ACC112 (cell line): ENCODE data around the gene OLFML2B.

Experiments
- H2AFZ ChIP-seq: fragments of 200-600 bp; sonication (generic); one replicate; pipeline ENCODE4 v1.6.0; 2017; ENCODE audit warnings: antibody characterized with exemption, low read length; ENCODE audit not compliant: unreplicated experiment
- H3K27ac ChIP-seq: fragments of 200-600 bp; sonication (generic); 2 replicates; pipeline ENCODE4 v1.5.1; 2014; ENCODE audit warnings: low read depth, mild to moderate bottlenecking, antibody characterized with exemption, low read length, moderate library complexity
- H3K27me3 ChIP-seq: fragments of 200-600 bp; sonication (generic); 2 replicates; pipeline ENCODE4 v1.6.1; 2014; ENCODE audit warnings: mild to moderate bottlenecking, antibody characterized with exemption, low read length, moderate library complexity, mixed read lengths; ENCODE audit not compliant: insufficient read depth
- H3K36me3 ChIP-seq: fragments of 200-600 bp; sonication (generic); 2 replicates; pipeline ENCODE4 v1.6.1; 2016; ENCODE audit warnings: mild to moderate bottlenecking, antibody characterized with exemption, low read length, moderate library complexity, mixed read lengths; ENCODE audit not compliant: insufficient read depth
- H3K4me1 ChIP-seq: fragments of 200-600 bp; sonication (generic); one replicate; pipeline ENCODE4 v1.6.1; 2016; ENCODE audit warnings: low read length, mixed read lengths; ENCODE audit not compliant: insufficient read depth, unreplicated experiment, control insufficient read depth
- H3K4me3 ChIP-seq: fragments of 200-600 bp; sonication (generic); 2 replicates; pipeline ENCODE4 v1.5.1; 2014; ENCODE audit warnings: mild to moderate bottlenecking, low read depth, low read length
- H3K79me2 ChIP-seq: fragments of 200-600 bp; sonication (generic); one replicate; pipeline ENCODE4 v1.6.0; 2016; ENCODE audit warnings: low read length; ENCODE audit not compliant: control insufficient read depth, unreplicated experiment, insufficient read depth

Gene OLFML2B

GRCh38 chr1:162009501-162010174, 14.0 kb downstream of the OLFML2B start:
- no peak overlapping the region for H2AFZ ChIP-seq
- H3K4me1 ChIP-seq: peaks cover under 1% of the 10 kb centered on the region

DNA sequence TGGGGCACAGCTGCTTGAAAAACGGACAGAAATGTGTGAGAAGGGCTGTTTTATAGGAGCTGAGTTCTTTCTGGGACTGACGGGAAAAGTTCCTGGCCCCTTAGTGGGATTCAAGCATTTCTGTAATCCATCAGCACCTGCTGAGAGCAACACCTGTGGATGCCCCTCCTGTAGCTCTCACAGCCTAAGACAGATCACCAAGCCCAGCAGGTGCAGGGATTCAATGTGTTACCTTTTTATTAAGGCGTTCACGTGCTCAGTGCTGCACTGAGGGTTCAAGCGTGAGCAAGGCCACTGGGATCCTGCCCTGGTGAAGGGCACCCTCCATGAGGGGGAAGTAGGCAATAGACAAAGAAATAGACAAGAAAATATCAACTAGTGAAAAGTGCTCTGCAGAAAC, 14.9 kb downstream of the OLFML2B start:
- Histone ChIP-seq H3K4me3 (no peak overlapping the region), H3K79me2 (no peaks in the 10 kb centered on the region), H3K27me3 (no peaks in the 10 kb centered on the region), H3K4me1 (peaks cover 8% of the 10 kb centered on the region), H2AFZ (no peak overlapping the region), H3K36me3 (no peaks in the 10 kb centered on the region), H3K27ac (no peak overlapping the region)

More at GRCh38 chr1:162009501-162010174, 14.0 kb downstream of the OLFML2B start:
- no peak overlapping the region for H3K27ac ChIP-seq
- H3K79me2 ChIP-seq: no peaks in the 10 kb centered on the region
- no peaks in the 10 kb centered on the region for H3K27me3 ChIP-seq
- no peaks in the 10 kb centered on the region for H3K36me3 ChIP-seq
- H3K4me3 ChIP-seq: no peak overlapping the region

DNA sequence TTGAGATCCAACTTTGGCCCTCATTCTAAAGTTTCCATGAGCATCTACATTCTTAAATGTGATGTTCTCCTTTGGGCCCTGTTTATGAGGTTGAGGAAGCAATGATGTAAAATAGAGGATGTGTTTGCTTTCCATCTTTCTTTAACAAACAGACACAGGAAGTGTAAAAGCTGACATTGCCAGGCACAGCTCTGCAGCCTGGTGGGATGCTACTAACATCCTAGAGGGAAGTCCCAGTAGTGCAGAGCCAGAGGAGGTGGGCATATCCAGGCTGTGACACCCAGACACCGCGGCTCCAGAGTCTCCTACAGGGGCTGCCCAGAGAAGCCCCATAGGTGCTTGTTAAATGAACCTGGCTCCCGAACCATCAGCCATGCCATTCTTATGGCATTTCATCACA, 16.2 kb downstream of the OLFML2B start:
- peaks cover 21% of the 10 kb centered on the region for H3K4me1 ChIP-seq
- no peak overlapping the region for H2AFZ ChIP-seq
- H3K36me3 ChIP-seq: no peaks in the 10 kb centered on the region

DNA sequence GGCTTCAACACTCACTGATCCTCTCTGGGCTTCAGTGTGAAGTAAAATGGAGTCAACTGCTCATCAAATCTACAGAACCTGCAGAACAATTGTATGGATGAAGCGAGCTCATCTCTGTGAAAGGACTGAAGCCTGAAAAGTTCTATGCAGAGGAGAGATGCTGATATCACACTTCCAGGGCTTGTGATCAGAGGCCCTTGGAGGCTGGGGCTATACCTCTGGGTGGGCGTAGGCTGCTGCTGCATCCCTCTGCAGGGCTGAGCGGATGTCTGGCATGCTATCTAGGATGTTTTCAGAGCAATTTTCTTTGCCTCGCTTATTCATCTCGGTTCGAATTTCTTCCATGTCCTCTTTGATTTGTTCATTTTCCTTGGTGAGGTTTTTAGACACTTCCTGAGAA, 17.6 kb downstream of the OLFML2B start:
- Histone ChIP-seq H3K4me3 (no peak overlapping the region), H2AFZ (no peak overlapping the region), H3K36me3 (no peaks in the 10 kb centered on the region), H3K79me2 (no peaks in the 10 kb centered on the region), H3K27ac (no peak overlapping the region), H3K4me1 (peaks cover 23% of the 10 kb centered on the region), H3K27me3 (no peaks in the 10 kb centered on the region)

More for the DNA sequence above, 16.2 kb downstream of the OLFML2B start:
- H3K4me3 ChIP-seq: no peak overlapping the region
- H3K27me3 ChIP-seq: no peaks in the 10 kb centered on the region
- H3K79me2 ChIP-seq: no peaks in the 10 kb centered on the region
- H3K27ac ChIP-seq: no peak overlapping the region

DNA sequence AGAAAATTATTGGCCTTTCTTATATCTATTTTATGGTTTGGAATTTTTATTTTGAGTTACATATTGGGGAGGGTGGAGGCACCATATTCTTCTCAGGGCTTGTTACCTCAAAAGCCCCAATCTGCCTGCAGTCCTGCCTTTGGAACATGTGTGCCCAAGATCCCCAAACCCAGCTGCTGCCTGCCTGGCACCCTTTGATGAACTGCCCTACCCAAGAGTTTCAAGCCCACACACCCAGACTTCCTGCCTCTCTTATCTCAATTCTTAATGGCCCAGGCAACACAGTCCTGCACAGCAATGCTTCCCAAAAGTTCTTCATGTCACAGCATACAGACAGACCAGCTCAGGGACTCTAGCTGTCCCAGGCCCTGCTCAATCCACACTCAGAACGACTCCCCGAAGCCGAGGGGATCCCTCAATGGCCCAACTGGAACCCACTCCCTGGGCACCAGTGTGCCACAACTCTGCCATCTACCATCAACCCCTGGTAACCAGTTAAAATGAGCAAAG, 19.2 kb downstream of the OLFML2B start:
- Histone ChIP-seq H3K4me1 (peaks cover 23% of the 10 kb centered on the region), H3K79me2 (no peaks in the 10 kb centered on the region), H2AFZ (no peak overlapping the region), H3K4me3 (no peak overlapping the region), H3K36me3 (no peaks in the 10 kb centered on the region), H3K27ac (no peak overlapping the region), H3K27me3 (no peaks in the 10 kb centered on the region)

DNA sequence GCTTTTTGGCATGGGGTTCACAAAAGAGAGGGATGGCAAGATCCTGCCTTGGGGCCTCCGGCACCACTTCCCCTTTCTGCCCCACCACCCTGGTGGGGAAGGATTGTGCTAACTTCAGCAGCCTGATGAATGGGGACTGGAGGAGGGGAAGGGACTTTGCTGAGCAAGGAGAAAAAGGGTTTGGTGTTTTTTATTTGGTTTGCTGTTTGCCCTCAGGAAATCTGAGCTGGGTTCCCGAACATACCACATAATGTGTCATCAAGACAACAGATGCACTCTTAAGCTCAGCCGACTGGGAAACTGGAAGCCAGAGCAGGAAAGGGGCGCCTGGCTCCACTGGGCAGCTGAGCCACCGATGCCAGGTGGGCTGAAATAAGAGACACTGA, 19.8 kb downstream of the OLFML2B start:
- Histone ChIP-seq H3K4me3 (peak overlapping the region; percentile 33), H2AFZ (peak overlapping the region; percentile 17), H3K27ac (peak overlapping the region; percentile 70)

GRCh38 chr1:162003061-162003829, 20.4 kb downstream of the OLFML2B start:
- no peaks in the 10 kb centered on the region for H3K27me3 ChIP-seq
- no peaks in the 10 kb centered on the region for H3K79me2 ChIP-seq
- H3K36me3 ChIP-seq: no peaks in the 10 kb centered on the region
- H3K27ac ChIP-seq: peak overlapping the region; percentile 70
- H3K4me1 ChIP-seq: peaks cover 23% of the 10 kb centered on the region
- H3K4me3 ChIP-seq: peak overlapping the region; percentile 33
- peak overlapping the region; percentile 17 for H2AFZ ChIP-seq

More for the DNA sequence above, 19.8 kb downstream of the OLFML2B start:
- no peaks in the 10 kb centered on the region for H3K79me2 ChIP-seq
- H3K27me3 ChIP-seq: no peaks in the 10 kb centered on the region
- no peaks in the 10 kb centered on the region for H3K36me3 ChIP-seq
- peaks cover 23% of the 10 kb centered on the region for H3K4me1 ChIP-seq

DNA sequence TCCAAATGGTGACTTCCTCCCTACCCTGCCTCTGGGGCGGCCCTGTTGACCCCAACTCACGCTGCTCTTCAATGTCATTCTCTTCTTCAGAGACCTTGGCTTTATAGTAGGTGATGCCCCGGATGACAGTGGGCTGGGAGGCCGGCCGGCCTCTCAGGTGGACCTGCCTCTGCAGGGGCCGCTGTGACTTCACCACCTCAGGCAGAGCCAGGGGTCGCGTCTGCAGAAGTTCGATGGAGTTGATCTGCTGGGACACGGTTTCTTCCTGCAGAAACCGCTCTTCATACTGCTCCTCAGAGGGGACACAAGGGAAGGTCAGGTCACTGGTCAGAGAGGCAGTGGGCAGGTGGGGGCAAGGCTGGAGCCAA, 23.6 kb downstream of the OLFML2B start:
- H3K79me2 ChIP-seq: no peaks in the 10 kb centered on the region
- H3K27me3 ChIP-seq: no peaks in the 10 kb centered on the region
- H3K36me3 ChIP-seq: no peaks in the 10 kb centered on the region; the same call in 1 of the 2 replicates
- H2AFZ ChIP-seq: no peak overlapping the region
- no peak overlapping the region for H3K27ac ChIP-seq
- H3K4me1 ChIP-seq: peaks cover 23% of the 10 kb centered on the region
- H3K4me3 ChIP-seq: no peak overlapping the region

- Histone ChIP-seq H3K36me3 (no peaks in the 10 kb centered on the region; the same call in 1 of the 2 replicates), H2AFZ (no peak overlapping the region)
Measured at GRCh38 chr1:161999301-162000052, 24.2 kb downstream of the OLFML2B start.

DNA sequence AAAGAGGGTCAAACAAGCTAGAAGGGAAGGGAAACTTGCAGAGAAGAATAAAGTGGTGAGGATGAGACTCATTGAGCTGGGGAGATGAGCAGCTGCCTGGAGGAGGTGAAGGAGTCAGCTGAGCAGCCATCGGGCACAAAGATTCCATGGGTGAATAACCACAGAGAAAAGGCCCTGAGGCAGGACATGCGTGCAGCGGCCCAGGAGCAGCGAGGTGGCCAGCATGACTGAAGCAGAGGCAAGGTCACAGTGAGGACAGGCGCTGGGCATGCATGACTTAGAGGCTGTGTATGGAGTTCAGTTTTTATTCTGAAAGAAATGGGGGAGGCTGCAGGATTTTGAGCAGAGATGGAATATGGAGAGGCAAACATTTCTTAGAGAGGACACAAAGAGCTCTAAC, 24.9 kb downstream of the OLFML2B start:
- H3K36me3 ChIP-seq: no peaks in the 10 kb centered on the region; the same call in 1 of the 2 replicates
- peaks cover 15% of the 10 kb centered on the region for H3K4me1 ChIP-seq
- no peak overlapping the region for H2AFZ ChIP-seq
- H3K27ac ChIP-seq: no peak overlapping the region
- no peaks in the 10 kb centered on the region for H3K27me3 ChIP-seq
- no peaks in the 10 kb centered on the region for H3K79me2 ChIP-seq
- no peak overlapping the region for H3K4me3 ChIP-seq

More at GRCh38 chr1:161999301-162000052, 24.2 kb downstream of the OLFML2B start:
- Histone ChIP-seq H3K4me3 (no peak overlapping the region), H3K27me3 (no peaks in the 10 kb centered on the region), H3K79me2 (no peaks in the 10 kb centered on the region), H3K4me1 (peaks cover 20% of the 10 kb centered on the region), H3K27ac (no peak overlapping the region)
